ENCODE measurements around the gene STPG2.

STPG2 gene

DNA sequence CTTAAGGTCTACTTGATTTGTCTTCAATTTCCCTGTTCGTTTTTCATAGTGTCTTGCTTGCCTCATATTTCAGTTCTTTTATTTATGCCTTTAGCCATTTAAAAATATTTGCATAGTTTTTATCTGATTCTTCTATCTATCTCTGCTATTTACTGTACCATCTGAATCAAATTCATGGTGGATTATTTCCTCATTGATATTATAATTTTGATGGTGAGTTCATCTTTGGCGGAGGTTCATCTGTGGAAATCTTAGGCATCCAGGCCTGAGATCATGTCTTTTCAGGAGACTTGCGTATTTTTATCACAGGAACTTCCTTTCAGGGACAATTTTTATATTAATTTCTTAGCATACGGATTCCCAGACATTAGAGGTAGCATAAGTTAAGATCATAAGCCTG, 275.2 kb downstream of the STPG2 start:
- FAIRE-seq = no peak
- TF ChIP-seq POLR2A (IDR thresholded peaks at IDR 0.05; ENCODE audit: low read depth, low read length) = no peak
- no peak for DNase-seq (ENCODE audit: insufficient read length, low spot score)

GRCh38 chr4:97867557-97868091, 275.7 kb downstream of the STPG2 start:
- no peak for FAIRE-seq
- no peak for DNase-seq (ENCODE audit: insufficient read length, low spot score)
- no peak for TF ChIP-seq POLR2A (IDR thresholded peaks at IDR 0.05; ENCODE audit: low read depth, low read length)

- DNase-seq (ENCODE audit: insufficient read length, low spot score) = no peak
- TF ChIP-seq POLR2A (IDR thresholded peaks at IDR 0.05; ENCODE audit: low read depth, low read length) = no peak
- no peak for FAIRE-seq
These were observed 276.3 kb downstream of the STPG2 start for GRCh38 chr4:97866821-97867556.

- FAIRE-seq (no peak), DNase-seq (ENCODE audit: insufficient read length, low spot score) (no peak)
- no peak for TF ChIP-seq POLR2A (IDR thresholded peaks at IDR 0.05; ENCODE audit: low read depth, low read length)
These were observed 292.2 kb downstream of the STPG2 start for GRCh38 chr4:97851115-97851514.

DNA sequence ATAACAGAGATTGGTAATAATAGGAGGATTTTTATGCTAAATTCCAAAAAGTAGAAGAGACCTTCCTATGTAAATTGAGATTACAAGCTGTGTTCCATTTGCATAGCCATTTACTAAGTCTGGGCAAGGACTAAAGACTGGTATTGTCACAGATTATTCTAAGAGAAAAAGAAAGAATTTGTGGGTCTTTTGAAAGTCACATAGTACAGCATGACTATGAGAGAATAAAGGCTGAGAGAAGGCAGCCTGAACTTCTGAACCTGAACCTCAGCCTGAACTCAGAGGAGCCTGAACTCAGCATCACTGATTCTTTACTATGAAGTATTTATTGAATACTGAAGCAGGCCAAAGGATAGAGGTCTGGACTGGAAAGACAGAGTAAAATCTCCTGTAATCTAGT, 297.5 kb downstream of the STPG2 start:
- no peak for TF ChIP-seq POLR2A (IDR thresholded peaks at IDR 0.05; ENCODE audit: low read depth, low read length)
- FAIRE-seq (no peak), DNase-seq (ENCODE audit: insufficient read length, low spot score) (no peak)

GRCh38 chr4:97841512-97841911, 301.8 kb downstream of the STPG2 start:
- no peak for FAIRE-seq
- no peak for DNase-seq (ENCODE audit: insufficient read length, low spot score)
- no peak for TF ChIP-seq POLR2A (IDR thresholded peaks at IDR 0.05; ENCODE audit: low read depth, low read length)

DNA sequence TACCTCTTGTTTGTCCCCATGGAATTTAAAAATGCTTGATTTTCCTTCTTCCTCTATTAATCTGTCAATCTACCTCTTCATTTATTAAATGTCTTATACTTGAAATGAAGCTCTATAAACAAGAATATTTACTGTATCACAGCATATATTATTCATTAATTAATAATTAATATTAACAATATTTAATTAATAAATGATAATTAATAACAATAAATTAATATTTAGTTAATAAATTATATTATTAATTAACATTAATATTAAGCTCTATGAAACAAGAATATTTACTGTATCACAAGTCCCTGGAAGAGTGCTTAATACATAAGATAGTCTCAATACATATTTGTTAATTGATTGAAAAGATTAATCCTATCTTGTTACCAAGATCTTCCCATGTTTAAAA, 306.6 kb downstream of the STPG2 start:
- DNase-seq (ENCODE audit: insufficient read length, low spot score) (no peak), FAIRE-seq (no peak)
- no peak for TF ChIP-seq POLR2A (IDR thresholded peaks at IDR 0.05; ENCODE audit: low read depth, low read length)

DNA sequence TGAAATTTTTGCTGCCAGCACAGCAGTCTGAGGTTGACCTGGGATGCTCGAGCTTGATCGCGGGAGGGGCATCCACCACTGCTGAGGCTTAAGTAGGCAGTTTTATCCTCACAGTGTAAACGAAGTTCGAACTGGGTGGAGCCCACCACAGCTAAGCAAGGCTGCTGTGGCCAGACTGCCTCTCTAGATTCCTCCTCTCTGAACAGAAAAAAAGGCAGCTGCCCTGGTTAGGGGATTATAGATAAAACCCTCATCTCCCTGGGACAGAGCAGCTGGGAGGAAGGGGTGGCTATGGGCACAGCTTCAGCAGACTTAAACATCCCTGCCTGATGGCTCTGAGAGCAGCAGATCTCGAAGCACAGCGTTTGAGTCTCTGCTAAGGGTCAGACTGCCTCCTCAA, 314.6 kb downstream of the STPG2 start:
- TF ChIP-seq POLR2A (IDR thresholded peaks at IDR 0.05; ENCODE audit: low read depth, low read length) = no peak
- FAIRE-seq (no peak), DNase-seq (ENCODE audit: insufficient read length, low spot score) (no peak)

DNA sequence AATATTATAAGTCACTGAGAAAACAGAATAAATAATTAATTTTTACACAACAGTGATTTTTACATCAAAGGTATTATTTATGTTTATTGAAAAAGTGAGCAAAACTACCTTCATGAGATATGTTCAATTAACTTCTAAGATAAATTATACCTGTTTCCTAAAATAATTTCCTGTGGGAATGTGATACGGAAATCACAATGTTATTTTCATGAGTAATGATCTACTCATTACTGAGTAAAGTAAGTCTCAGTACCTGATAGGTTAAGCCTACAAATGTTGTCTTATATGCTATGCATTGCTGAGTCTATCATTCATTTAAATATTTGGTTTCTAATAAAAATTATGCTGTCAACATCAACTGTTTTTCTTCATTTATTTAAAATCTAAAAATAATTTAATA, 324.0 kb downstream of the STPG2 start:
- DNase-seq (ENCODE audit: insufficient read length, low spot score) (no peak), FAIRE-seq (no peak)
- no peak for TF ChIP-seq POLR2A (IDR thresholded peaks at IDR 0.05; ENCODE audit: low read depth, low read length)

GRCh38 chr4:97812768-97813167, 330.5 kb downstream of the STPG2 start:
- no peak for DNase-seq (ENCODE audit: insufficient read length, low spot score)
- no peak for TF ChIP-seq POLR2A (IDR thresholded peaks at IDR 0.05; ENCODE audit: low read depth, low read length)
- FAIRE-seq = no peak

- DNase-seq (ENCODE audit: insufficient read length, low spot score) (no peak), FAIRE-seq (no peak)
- no peak for TF ChIP-seq POLR2A (IDR thresholded peaks at IDR 0.05; ENCODE audit: low read depth, low read length)
These were observed 356.9 kb downstream of the STPG2 start for GRCh38 chr4:97786306-97786920.

DNA sequence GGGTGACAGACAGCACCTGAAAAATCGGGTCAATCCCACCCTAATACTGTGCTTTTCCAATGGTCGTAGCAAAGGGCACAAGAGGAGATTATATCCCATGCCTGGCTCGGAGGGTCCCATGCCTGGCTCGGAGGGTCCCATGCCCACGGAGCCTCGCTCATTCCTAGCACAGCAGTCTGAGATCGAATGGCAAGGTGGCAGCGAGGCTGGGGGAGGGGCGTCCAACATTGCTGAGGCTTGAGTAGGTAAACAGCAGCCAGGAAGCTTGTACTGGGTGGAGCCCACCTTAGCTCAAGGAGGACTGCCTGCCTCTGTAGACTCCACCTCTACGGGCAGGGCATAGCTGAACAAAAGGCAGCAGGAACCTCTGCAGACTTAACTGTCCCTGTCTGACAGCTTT, 365.1 kb downstream of the STPG2 start:
- DNase-seq (ENCODE audit: insufficient read length, low spot score) = no peak
- TF ChIP-seq POLR2A (IDR thresholded peaks at IDR 0.05; ENCODE audit: low read depth, low read length) = no peak
- no peak for FAIRE-seq

DNA sequence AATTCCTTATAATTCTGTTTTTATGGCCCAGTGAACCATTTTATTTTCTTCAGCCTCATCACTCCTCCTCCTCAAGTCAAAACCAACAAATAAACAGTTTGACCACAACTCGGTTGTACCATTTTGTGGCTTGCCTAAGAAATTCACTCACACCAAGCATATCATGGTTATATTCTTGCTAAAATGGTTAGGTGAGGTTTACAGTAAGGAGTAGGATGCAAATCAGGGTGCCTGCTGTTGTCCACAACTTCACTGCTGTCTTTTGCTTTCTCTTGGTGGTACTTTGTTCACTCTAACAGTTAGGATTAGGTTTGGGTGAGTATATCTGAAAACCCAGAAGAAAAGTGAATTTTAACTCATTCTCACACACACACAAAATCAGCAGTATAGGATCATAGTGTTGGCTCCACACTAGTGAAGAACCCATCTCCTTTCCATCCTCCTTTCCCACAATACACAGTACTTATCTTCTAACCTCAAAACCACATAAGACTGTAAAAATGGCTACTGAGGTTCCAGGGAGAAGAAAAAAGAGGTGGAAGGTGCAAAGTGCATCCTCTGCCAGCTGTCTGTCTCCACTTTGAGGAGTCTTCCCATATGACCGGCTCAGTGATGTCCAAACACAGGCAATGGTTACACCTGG, 368.8 kb downstream of the STPG2 start:
- FAIRE-seq (no peak), DNase-seq (ENCODE audit: insufficient read length, low spot score) (no peak)
- TF ChIP-seq POLR2A (IDR thresholded peaks at IDR 0.05; ENCODE audit: low read depth, low read length) = no peak

GRCh38 chr4:97770222-97770621, 373.1 kb downstream of the STPG2 start:
- no peak for TF ChIP-seq POLR2A (IDR thresholded peaks at IDR 0.05; ENCODE audit: low read depth, low read length)
- FAIRE-seq (no peak), DNase-seq (ENCODE audit: insufficient read length, low spot score) (no peak)

DNA sequence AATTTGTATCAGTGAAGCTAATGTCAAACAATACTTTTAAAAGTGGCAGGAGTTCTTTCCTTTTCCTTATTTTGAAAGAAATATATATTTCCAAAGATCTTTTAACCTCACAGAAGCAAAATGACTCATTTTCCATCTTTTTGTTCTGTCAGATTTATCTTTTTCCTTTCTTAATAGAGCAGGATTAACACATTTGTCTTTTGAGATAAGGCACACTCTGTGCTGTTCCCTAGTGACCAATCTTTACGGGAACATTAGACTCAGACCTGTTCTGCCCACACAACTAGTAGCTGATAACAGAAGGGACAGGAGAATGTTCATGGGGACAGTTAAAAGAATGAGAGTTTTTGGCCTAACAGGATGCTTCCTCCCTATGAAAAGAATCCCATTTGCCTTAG, 381.2 kb downstream of the STPG2 start:
- DNase-seq (ENCODE audit: insufficient read length, low spot score) (no peak), FAIRE-seq (no peak)
- no peak for TF ChIP-seq POLR2A (IDR thresholded peaks at IDR 0.05; ENCODE audit: low read depth, low read length)

All from H54 (cell line).